T-helper 22 cell (primary cell): ENCODE measurements around the gene PLCL2.
A peak's percentile ranks its signal among the peaks of the same experiment; 100 is the strongest.

Experiments
- DNase-seq: peaks from one replicate; pipeline ENCODE4 v3.0.0-alpha.2; 2020; ENCODE audit warnings: low read depth

The PLCL2 gene

GRCh38 chr3:16865335-16865734, 19.4 kb upstream of the PLCL2 start:
- no peak for DNase-seq

DNA sequence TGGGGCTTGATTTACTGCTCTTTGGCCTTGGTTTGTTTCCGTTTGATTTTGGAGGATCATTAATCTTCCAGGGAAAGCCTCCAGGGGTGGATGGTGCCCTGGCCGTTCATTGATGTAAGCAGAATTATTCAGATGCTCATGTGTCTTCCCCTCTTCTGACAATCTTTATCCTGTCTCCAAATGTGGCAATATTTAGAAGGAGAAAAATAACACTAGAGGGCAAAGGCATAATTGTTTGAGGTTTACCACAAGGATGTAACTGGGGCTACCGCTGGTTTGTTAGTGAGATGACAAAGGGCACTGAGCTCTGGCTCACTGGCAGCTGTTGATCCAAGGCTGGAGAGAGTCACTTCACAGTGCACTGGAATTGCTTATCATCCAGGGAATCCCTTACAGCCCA, 18.2 kb upstream of the PLCL2 start:
- DNase-seq = no peak

DNA sequence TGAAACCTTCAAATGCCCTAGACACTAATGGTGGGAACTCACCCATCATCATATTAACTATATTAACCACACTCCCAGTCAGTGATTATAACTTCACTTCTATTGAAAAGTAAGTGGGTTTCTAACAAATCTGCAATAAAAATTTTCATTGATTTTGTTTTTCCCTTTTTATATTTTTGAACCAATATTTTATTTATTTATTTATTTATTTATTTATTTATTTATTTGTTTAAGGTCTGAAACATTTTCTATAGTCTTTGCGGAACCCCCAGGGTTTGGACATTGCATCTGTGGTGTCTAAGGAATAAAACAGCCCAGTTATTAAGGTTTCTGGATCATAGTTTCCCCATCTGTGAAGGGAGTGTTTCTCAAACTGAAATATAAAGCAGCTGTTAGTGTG, 16.2 kb upstream of the PLCL2 start:
- no peak for DNase-seq

DNA sequence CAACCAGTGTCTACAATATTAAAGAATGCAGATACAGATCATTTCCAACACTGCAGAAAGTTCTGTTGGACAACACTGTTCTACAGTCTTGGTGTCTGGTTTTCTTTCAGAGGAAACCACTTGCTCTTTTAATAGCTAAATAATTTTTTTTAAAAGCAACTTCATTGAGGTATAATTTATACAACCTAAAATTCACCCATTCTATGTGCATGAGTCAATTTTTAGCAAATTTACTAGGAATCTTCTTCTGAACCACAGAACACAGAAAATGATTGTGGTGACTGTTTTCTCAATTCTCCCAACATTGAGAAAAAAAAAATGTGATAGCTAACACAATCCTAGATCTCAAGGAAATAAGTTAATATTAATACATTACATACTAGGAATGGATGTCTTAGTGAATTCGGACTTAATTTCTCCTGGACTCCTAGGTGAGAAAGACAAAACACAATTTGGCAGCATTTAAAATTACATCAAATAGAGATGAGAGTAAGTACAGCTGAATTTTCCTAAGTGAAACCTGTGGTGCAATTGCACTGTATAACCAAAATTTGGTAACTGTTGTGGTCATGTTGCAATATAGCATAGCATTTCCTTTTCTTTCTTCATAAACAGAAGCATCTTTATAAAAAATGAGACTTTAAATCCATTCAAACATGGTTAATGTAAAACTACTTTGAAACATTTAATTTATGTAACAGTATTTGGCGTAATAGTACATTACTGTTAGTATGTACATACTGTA, 15.3 kb upstream of the PLCL2 start:
- DNase-seq = no peak

DNA sequence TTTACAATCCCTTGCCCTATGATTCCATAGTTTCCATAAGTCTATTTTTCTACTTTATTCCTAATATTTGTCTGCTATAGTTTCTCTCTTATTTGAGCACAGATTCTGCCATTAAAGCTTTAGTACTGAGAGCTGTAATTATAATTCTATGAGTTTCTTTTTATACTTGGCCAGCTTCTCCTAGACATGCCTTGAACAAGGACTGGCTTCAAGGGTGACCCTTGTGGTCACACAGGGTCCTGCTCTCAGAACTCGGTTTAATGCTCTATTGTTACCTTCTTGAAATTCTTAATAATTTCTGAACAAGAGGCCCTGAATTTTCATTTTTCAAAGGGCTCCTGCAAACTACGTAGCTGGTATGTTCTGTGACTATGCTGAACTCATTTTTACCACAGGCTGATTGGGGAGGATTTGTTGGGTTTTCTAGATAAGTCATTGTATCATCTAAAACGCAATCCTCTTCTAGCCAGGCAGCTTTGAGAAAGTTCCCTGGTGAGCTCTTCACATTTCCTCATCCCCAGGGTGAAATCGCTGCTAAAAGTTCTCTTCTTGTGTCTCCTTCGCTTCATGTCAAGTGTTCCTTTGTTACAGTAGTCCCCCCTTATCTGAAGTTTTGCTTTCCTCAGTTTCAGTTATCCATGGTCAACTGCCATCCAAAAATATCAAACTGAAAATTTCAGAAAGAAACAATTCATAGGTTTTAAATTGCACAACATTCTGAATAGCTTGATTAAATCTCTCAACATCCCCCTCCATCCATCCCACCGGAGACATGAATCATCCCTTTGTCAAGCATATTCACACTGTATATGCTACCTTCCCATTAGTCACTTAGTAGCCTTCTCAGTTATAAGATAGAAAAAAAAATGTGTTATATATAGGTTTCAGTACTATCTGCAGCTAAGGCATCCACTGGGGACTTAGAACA, 12.6 kb upstream of the PLCL2 start:
- DNase-seq = no peak

GRCh38 chr3:16873872-16874271, 10.9 kb upstream of the PLCL2 start:
- no peak for DNase-seq

- DNase-seq = no peak
Measured at GRCh38 chr3:16875876-16876550, 8.7 kb upstream of the PLCL2 start.

GRCh38 chr3:16877505-16877904, 7.2 kb upstream of the PLCL2 start:
- DNase-seq = no peak

GRCh38 chr3:16877911-16878310, 6.8 kb upstream of the PLCL2 start:
- no peak for DNase-seq

DNA sequence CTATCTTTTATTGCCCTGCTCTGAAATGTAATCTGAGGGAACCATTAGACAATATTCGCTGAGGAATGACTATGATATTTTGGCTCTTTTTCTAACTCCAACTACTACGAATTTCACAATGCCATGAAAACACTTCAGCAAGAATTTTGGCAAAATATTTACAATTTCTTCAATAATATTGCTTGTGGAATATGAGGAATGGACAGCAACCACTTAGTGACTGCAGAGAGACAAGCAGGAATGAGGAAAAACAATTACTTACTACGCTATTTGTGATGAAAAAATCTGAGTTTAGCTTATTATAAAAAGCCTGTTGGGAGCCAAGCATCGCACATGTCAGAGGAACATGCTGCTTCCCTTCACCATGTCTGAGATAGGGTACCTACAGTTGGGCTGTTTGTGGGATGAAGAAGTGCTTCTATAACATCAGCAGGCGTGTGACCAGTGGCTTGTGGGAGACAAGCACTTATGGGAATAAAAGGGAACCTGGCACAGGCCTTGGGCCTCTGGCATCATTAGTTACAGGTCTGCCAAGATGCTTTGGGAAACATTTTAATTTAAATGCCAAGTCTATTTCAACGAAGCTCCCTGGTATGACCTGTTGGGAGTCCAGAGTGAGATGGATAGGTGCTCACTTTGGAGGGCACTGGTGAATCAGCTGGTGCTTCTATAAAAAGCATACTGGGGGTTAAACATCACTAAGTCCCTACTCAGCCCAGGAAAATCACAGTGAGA, 2.7 kb upstream of the PLCL2 start:
- no peak for DNase-seq

- DNase-seq = no peak
Measured at GRCh38 chr3:16883057-16883722, 1.6 kb upstream of the PLCL2 start.

GRCh38 chr3:16883723-16884083, 1.1 kb upstream of the PLCL2 start:
- no peak for DNase-seq

DNA sequence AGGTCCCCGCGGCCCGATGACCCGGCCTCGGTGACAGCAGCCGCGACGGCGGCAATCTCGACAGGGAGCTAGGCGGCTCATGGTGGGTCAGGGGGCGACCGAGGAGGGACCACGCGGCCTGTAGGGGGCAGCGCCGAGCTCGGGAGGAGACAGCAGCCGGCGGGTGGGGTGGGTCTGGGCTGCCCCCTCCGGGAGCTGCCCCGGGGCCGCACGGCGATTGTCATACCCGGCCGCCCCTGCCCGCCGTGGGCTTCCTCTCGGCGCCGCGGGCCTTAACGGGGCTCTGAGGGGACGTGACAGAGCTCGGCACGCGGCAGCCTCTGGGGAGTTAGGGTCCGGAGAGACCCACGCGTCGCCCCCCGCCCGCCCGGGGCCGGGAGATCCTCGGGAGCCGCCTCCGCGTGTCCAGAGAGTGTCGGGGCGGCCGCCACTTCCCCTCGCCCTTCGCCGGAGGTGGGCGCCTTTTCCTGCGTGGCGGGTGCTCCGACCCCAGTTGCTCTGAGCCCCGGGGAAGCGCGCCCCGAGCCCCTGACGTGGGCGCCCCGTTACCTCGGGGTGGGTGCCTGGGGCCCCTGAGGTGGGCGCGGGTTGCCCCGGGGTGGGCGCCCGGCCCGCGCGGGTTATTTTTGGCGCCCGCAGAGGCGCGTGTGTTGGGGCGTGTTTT, 539 bp upstream of the PLCL2 start:
- peak; percentile 48 for DNase-seq

GRCh38 chr3:16885593-16886302, 993 bp downstream of the PLCL2 start:
- no peak for DNase-seq

GRCh38 chr3:16886303-16886683, 1.5 kb downstream of the PLCL2 start:
- no peak for DNase-seq

- DNase-seq = no peak
Measured at GRCh38 chr3:16887130-16887529, 2.4 kb downstream of the PLCL2 start.

- DNase-seq = no peak
Measured at GRCh38 chr3:16888356-16888755, 3.6 kb downstream of the PLCL2 start.

GRCh38 chr3:16888785-16889607, 4.2 kb downstream of the PLCL2 start:
- DNase-seq = peak; percentile 20

DNA sequence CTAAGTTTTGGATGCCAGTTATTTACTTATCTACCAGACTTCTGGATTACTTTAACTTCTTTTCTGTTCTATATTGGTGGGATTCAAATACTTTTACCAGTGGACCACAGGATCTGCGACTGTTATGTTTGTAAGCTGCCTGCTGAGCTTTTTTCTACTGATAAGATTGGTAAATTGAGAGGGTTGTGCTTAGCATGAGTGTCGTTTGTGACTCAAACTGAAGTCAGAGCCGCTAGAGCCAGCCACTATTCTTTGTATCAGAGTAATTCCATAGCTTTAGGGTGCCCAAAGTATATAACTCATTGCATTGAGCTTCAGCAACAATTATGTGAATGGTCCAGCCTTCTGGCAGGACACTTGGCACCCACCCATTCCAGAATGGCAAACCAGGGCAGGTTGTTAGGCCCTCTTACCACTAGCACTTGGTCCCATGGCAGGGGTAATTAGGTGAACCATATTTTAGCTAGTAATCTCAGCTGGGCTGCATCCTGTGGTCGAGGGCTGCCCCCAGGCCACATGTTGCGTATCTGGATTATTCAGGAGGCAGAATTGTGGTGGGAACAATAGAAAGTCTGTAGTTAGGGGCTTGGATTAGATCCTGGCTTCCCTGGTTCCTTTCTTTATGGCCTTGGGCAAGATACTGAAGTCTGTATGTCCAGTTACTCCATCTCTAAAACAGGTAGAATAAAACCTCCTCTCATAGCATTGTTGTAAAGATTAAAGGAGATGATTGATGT, 6.0 kb downstream of the PLCL2 start:
- DNase-seq = no peak
